HepG2 (cell line): Measurements from ENCODE around the gene ESPN. TPM values are rescaled to one million over a fixed set of nuclear protein-coding genes. Genes with fewer than 3 reads are reported as not detected.
A peak's percentile ranks its signal among the peaks of the same experiment; 100 is the strongest.

ENCODE experiments used
- DMAP1 ChIP-seq: IDR thresholded peaks from 2 replicates; pipeline ENCODE4 v1.6.1; 2016
- ELF3 ChIP-seq: IDR thresholded peaks from 2 replicates; pipeline ENCODE4 v1.6.1; 2016; ENCODE audit warnings: missing genetic modification reagents, missing compliant biosample characterization
- MATR3 ChIP-seq: sonication (generic); formaldehyde crosslinking; IDR thresholded peaks from 2 replicates; pipeline ENCODE4 v1.4.0; 2020; ENCODE audit warnings: missing genetic modification reagents
- NCOA1 ChIP-seq: sonication (generic); formaldehyde crosslinking; IDR thresholded peaks from 2 replicates; pipeline ENCODE4 v1.9.0; 2021; ENCODE audit warnings: missing genetic modification reagents
- POLR2AphosphoS2 ChIP-seq: IDR thresholded peaks from 2 replicates; pipeline ENCODE4 v1.6.1; 2011; ENCODE audit warnings: low read depth, low read length, improper control_type of control experiment
- RAD21 ChIP-seq: fragments of 450-650 bp; formaldehyde crosslinking; IDR thresholded peaks from 2 replicates; pipeline ENCODE4 v1.5.0; 2020; ENCODE audit warnings: mild to moderate bottlenecking
- RFX1 ChIP-seq: fragments of 450-650 bp; IDR thresholded peaks from 2 replicates; pipeline ENCODE4 v1.6.1; 2017
- RFX3 ChIP-seq: IDR thresholded peaks from 2 replicates; pipeline ENCODE4 v1.6.1; 2016; ENCODE audit warnings: missing biosample characterization, missing genetic modification reagents
- SMARCC2 ChIP-seq: fragments of 450-650 bp; IDR thresholded peaks from 2 replicates; pipeline ENCODE4 v1.6.1; 2017; ENCODE audit warnings: antibody characterized with exemption, mild to moderate bottlenecking
- ZNF772 ChIP-seq: sonication (generic); formaldehyde crosslinking; IDR thresholded peaks from 2 replicates; pipeline ENCODE4 v1.5.0; 2020; ENCODE audit warnings: mild to moderate bottlenecking, missing genetic modification reagents
- polyA plus RNA-seq, 8 experiments: library from polyadenylated mRNA; depleted of rRNA in 3 of 8; stranded (reverse) in 7 of 8; unstranded in 1 of 8; fragments of >200 nt; fragmentation: Illumina TruSeq in 4 of 8; extraction: Trizol in 4 of 8; gene quantifications; 2 replicates each; pipeline versions ENCODE4 v1.2.1 to v1.2.3, GENCODE V29; 2011 to 2016; ENCODE audit warnings: low read depth in 4 of 8, missing spikeins in 1 of 8, mixed read lengths in 1 of 8; ENCODE audit not compliant: insufficient read depth in 1 of 8
- total RNA-seq, 5 experiments: library from RNA; depleted of rRNA; stranded (reverse); fragments of >200 nt; fragmentation: Illumina TruSeq; extraction: Trizol; gene quantifications; 2 replicates each; pipeline ENCODE4 v1.2.3, GENCODE V29; 2016; ENCODE audit warnings: low read depth in 1 of 5
- TF ChIP-seq, protein P1 (sequence below): sonication (generic); formaldehyde crosslinking; IDR thresholded peaks from 2 replicates; pipeline ENCODE4 v1.5.0; 2020; ENCODE audit warnings: mild to moderate bottlenecking, missing genetic modification reagents
- TF ChIP-seq, protein P2 (sequence below): sonication (generic); formaldehyde crosslinking; IDR thresholded peaks from 2 replicates; pipeline ENCODE4; 2020; ENCODE audit warnings: missing genetic modification reagents, mild to moderate bottlenecking, borderline replicate concordance
- TF ChIP-seq, protein P3 (sequence below): sonication (generic); formaldehyde crosslinking; IDR thresholded peaks from 2 replicates; pipeline ENCODE4 v1.5.1; 2020; ENCODE audit warnings: mild to moderate bottlenecking, missing genetic modification reagents, moderate library complexity
- TF ChIP-seq, protein P4 (sequence below): sonication (generic); formaldehyde crosslinking; IDR thresholded peaks from 2 replicates; pipeline ENCODE4 v1.4.0; 2020; ENCODE audit warnings: missing genetic modification reagents

ESPN gene
- total and polyA plus RNA-seq, 2 of the 13 experiments (the other 11 are each of a cell fraction or from before 2014, with no cell fraction given), result 48.6 to 54.2 TPM

DNA sequence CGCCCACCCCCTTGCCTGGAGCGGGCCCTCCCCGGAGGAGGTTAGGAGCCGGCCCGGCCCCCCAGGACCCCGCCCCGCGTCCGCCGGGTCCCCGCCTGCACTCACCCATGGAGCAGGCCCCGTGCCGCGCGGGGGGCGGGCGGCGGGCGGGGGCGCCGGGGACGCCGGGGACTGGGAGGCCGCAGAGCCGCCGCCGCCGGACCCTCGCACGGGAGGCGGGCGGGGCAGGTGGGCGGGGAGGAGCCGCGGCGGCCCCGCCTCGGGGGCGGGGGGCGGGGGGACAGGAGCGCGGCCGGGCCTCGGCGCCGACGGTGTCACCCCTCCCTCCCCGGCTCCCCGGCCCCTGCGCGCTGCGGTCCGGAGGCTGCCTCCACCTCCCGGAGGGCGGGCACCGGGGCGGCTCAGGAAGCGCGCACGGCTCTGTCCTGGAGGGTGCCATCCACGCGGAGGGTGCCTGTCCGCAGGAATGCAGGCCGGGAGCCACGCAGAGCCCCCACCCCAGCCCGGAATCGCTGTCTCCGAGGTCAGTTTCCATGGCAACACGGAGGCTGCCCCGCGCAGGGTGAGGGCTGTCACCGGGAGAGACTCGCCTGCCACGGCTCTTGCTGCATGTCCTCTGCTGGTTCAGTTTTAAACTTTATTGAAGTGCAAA is 72.8 kb downstream of the ESPN start (continued):
- TF ChIP-seq, protein P1, sequence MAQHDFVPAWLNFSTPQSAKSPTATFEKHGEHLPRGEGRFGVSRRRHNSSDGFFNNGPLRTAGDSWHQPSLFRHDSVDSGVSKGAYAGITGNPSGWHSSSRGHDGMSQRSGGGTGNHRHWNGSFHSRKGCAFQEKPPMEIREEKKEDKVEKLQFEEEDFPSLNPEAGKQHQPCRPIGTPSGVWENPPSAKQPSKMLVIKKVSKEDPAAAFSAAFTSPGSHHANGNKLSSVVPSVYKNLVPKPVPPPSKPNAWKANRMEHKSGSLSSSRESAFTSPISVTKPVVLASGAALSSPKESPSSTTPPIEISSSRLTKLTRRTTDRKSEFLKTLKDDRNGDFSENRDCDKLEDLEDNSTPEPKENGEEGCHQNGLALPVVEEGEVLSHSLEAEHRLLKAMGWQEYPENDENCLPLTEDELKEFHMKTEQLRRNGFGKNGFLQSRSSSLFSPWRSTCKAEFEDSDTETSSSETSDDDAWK (CRISPR knock-in tag), result no peak
- no peak for TF ChIP-seq MATR3 (CRISPR knock-in tag)
- peak; percentile 72 for TF ChIP-seq RFX3
- no peak for TF ChIP-seq NCOA1 (CRISPR knock-in tag)
- TF ChIP-seq, protein P2, sequence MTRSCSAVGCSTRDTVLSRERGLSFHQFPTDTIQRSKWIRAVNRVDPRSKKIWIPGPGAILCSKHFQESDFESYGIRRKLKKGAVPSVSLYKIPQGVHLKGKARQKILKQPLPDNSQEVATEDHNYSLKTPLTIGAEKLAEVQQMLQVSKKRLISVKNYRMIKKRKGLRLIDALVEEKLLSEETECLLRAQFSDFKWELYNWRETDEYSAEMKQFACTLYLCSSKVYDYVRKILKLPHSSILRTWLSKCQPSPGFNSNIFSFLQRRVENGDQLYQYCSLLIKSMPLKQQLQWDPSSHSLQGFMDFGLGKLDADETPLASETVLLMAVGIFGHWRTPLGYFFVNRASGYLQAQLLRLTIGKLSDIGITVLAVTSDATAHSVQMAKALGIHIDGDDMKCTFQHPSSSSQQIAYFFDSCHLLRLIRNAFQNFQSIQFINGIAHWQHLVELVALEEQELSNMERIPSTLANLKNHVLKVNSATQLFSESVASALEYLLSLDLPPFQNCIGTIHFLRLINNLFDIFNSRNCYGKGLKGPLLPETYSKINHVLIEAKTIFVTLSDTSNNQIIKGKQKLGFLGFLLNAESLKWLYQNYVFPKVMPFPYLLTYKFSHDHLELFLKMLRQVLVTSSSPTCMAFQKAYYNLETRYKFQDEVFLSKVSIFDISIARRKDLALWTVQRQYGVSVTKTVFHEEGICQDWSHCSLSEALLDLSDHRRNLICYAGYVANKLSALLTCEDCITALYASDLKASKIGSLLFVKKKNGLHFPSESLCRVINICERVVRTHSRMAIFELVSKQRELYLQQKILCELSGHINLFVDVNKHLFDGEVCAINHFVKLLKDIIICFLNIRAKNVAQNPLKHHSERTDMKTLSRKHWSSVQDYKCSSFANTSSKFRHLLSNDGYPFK (CRISPR knock-in tag), result no peak
- TF ChIP-seq, protein P3, sequence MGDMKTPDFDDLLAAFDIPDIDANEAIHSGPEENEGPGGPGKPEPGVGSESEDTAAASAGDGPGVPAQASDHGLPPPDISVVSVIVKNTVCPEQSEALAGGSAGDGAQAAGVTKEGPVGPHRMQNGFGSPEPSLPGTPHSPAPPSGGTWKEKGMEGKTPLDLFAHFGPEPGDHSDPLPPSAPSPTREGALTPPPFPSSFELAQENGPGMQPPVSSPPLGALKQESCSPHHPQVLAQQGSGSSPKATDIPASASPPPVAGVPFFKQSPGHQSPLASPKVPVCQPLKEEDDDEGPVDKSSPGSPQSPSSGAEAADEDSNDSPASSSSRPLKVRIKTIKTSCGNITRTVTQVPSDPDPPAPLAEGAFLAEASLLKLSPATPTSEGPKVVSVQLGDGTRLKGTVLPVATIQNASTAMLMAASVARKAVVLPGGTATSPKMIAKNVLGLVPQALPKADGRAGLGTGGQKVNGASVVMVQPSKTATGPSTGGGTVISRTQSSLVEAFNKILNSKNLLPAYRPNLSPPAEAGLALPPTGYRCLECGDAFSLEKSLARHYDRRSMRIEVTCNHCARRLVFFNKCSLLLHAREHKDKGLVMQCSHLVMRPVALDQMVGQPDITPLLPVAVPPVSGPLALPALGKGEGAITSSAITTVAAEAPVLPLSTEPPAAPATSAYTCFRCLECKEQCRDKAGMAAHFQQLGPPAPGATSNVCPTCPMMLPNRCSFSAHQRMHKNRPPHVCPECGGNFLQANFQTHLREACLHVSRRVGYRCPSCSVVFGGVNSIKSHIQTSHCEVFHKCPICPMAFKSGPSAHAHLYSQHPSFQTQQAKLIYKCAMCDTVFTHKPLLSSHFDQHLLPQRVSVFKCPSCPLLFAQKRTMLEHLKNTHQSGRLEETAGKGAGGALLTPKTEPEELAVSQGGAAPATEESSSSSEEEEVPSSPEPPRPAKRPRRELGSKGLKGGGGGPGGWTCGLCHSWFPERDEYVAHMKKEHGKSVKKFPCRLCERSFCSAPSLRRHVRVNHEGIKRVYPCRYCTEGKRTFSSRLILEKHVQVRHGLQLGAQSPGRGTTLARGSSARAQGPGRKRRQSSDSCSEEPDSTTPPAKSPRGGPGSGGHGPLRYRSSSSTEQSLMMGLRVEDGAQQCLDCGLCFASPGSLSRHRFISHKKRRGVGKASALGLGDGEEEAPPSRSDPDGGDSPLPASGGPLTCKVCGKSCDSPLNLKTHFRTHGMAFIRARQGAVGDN (CRISPR knock-in tag), result peak; percentile 42
- peak; percentile 63 for TF ChIP-seq RFX1
- TF ChIP-seq, protein P4, sequence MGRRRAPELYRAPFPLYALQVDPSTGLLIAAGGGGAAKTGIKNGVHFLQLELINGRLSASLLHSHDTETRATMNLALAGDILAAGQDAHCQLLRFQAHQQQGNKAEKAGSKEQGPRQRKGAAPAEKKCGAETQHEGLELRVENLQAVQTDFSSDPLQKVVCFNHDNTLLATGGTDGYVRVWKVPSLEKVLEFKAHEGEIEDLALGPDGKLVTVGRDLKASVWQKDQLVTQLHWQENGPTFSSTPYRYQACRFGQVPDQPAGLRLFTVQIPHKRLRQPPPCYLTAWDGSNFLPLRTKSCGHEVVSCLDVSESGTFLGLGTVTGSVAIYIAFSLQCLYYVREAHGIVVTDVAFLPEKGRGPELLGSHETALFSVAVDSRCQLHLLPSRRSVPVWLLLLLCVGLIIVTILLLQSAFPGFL, result no peak
- TF ChIP-seq DMAP1 (CRISPR knock-in tag), result no peak
- TF ChIP-seq POLR2AphosphoS2, result no peak
- TF ChIP-seq SMARCC2, result no peak
- TF ChIP-seq ELF3 (CRISPR knock-in tag), result no peak
- no peak for TF ChIP-seq RAD21 (CRISPR knock-in tag)
- no peak for TF ChIP-seq ZNF772
